Heart left ventricle (tissue), 13 donors: ENCODE data around the gene CAMTA1.

ENCODE experiments used
- POLR2A ChIP-seq, 2 donors: fragments of 450-650 bp; IDR thresholded peaks; one replicate each; pipeline ENCODE4 v1.6.1; 2017; ENCODE audit warnings: antibody characterized with exemption in 2 of 2, mild to moderate bottlenecking in 2 of 2, moderate library complexity in 2 of 2
- TF ChIP-seq, protein P1 (sequence below), 12 donors: fragments of 200-600 bp; sonication (generic) in 4 of 12; IDR thresholded peaks; one replicate each; pipeline versions ENCODE4 v1.5.0 to v1.8.0; 2018 to 2022; ENCODE audit warnings: antibody characterized with exemption in 12 of 12, mild to moderate bottlenecking in 5 of 12
- donor health status: ischemic (EF 13 %, LVEDD 7.1; RV severe dilation, severe dysfunction).
- donor health status: DM: no; HTN: yes; CAD: no.
- donor health status: DM: no; HTN: no; CAD: no.
- donor health status: ischemic (EF 25% LVEDD 6.9; RV normal size, moderate dysfunction).
- donor health status: ischemic (EF 25% LVEDD 5.7; RV mildly dilated, moderate dysfunction).
- donor health status: ischemic (EF 35%, LVEDD 5.7; RV mildly dilated, moderate dysfunction).
- donor health status: nonischemic (EF 11% LVEDD 7.7; RV severe dilation, severe dysfunction).
- donor health status: DM: yes; HTN: yes; CAD: no.
- donor health status: PGD.
- donor health status: ischemic (EF 29% LVEDD 5.4; RV normal size, mild dysfunction).
- donor health status: nonischemic (EF 23%, LVEDD 6.1; RV moderate dilation, normal function).

DNA sequence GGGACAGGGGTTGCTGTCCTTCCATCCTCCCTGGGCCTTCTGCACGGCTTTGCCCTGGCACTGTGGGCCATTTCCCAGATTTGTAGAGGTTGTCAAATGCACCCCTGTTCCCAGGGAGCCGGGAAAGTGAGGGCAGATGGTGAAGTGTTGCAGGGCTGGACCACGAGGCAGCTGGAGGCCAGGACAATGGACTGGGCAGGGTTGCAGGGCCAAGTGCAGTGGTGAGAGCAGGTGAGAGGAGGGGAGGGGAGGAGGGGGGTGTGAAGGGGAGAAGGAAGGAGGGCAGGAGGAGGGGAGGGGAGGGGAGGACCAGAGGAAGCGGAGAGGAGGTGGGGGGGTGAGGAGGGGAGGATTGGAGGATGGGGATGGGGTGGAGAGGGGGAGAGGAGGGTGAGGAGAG is 443.9 kb downstream of the CAMTA1 start:
- TF ChIP-seq, protein P1, sequence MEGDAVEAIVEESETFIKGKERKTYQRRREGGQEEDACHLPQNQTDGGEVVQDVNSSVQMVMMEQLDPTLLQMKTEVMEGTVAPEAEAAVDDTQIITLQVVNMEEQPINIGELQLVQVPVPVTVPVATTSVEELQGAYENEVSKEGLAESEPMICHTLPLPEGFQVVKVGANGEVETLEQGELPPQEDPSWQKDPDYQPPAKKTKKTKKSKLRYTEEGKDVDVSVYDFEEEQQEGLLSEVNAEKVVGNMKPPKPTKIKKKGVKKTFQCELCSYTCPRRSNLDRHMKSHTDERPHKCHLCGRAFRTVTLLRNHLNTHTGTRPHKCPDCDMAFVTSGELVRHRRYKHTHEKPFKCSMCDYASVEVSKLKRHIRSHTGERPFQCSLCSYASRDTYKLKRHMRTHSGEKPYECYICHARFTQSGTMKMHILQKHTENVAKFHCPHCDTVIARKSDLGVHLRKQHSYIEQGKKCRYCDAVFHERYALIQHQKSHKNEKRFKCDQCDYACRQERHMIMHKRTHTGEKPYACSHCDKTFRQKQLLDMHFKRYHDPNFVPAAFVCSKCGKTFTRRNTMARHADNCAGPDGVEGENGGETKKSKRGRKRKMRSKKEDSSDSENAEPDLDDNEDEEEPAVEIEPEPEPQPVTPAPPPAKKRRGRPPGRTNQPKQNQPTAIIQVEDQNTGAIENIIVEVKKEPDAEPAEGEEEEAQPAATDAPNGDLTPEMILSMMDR (IDR thresholded peaks at IDR 0.05) = no peak
- no peak for TF ChIP-seq POLR2A (IDR thresholded peaks at IDR 0.05)
